ENCODE data around the gene RUFY1.
"Not testable (repeated sequence)": the region's sequence is repeated elsewhere in the genome, so short reads cannot be mapped to it uniquely, and the experiment has no call there.

RUFY1 gene

GRCh38 chr5:179623003-179623905 lies 72.9 kb downstream of the RUFY1 start, which contains the start of gene HNRNPH1:
Gene HNRNPH1 (minus strand): TSS chr5:179623671. CDS start chr5:179623133, 538 bp downstream.
- DNase-seq = peak; percentile 100

DNA sequence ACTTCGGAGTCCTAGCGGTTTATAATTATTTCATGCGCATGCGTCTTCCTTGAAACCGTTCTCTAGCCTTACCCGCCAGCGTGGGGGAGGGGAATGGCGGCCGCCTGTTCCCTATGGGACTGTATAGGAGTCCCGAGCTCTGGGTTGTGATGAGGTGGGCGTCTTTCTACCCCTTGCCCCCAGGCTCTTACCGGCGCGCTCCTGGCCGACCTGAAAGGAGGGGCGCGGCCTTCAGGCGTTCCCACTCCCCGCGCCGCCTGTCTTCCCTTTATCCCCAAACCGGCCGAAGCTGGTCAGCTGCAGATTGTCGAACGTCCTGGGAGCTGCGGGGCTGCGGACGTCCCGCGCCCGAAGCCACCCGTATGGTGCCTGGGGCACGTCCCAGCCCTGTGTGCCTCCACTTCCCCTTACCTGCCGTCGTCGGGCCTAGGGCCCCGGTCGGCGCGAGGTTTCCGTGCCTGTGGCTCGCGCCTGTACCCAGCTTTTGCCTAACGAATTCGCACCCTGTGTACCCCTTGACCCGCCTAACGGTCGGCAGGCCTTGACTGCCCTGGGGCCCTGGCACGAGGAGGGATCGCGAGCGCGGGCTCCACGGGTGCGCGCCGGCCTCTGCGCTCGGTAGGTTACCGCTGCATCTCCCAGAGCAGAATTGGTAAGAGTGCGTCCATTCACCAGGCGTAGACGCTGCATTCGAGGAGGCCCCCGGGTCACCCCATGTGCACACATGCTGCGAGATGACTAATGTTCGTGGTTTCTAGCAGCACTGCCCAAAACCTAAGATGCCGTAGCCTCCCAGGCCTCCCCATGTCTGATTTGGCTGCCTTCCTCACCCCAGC lies 73.8 kb downstream of the RUFY1 start:
- peak; percentile 81 for DNase-seq

DNA sequence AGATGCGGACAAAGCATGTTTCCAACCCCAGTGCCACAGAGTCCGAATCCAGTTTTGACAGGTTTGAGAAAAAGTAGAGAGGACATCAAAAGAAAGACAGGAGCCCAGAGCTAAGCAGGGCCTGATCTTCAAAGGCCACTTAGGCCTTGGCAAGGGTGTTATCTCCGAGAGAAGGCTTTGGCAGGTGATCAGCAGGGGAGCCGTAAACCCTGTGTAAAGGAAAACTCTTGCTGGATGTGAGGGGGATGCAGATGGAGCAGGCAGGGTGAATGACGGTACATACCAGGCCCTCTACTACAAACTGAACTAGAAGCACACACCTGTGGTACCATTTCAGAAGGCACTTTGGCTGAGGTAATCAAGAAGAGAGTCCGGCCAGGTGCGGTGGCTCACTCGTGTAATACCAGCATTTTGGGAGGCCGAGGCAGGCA lies 74.5 kb downstream of the RUFY1 start:
- peak; percentile 45 for DNase-seq

GRCh38 chr5:179633501-179634369 lies 83.4 kb downstream of the RUFY1 start:
- DNase-seq = not testable (repeated sequence)

- not testable (repeated sequence) for DNase-seq
These were observed 84.2 kb downstream of the RUFY1 start for GRCh38 chr5:179634370-179635172.

- DNase-seq = not testable (repeated sequence)
These were observed 88.9 kb downstream of the RUFY1 start for GRCh38 chr5:179639296-179639695.

- DNase-seq = not testable (repeated sequence)
These were observed 91.4 kb downstream of the RUFY1 start for GRCh38 chr5:179641745-179642144.

DNA sequence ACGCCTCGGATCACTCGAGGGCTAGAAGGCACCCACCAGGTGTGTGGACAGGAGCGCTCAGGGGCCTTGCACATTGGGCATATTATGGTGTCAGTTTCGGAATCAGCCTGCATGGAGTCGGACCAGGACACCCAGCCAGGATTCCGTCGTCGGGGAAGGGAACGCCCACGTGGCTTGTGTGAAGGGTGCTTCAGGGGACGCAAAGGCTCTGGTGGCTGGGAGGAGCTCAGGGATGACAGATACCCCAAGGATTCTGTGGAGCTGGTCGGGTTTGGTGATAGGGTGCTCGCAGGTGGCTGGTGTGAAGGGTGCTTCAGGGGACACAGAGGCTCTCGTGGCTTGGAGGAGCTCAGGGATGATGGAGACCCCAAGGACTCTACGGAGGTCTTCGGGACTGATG lies 92.3 kb downstream of the RUFY1 start:
- not testable (repeated sequence) for DNase-seq

DNA sequence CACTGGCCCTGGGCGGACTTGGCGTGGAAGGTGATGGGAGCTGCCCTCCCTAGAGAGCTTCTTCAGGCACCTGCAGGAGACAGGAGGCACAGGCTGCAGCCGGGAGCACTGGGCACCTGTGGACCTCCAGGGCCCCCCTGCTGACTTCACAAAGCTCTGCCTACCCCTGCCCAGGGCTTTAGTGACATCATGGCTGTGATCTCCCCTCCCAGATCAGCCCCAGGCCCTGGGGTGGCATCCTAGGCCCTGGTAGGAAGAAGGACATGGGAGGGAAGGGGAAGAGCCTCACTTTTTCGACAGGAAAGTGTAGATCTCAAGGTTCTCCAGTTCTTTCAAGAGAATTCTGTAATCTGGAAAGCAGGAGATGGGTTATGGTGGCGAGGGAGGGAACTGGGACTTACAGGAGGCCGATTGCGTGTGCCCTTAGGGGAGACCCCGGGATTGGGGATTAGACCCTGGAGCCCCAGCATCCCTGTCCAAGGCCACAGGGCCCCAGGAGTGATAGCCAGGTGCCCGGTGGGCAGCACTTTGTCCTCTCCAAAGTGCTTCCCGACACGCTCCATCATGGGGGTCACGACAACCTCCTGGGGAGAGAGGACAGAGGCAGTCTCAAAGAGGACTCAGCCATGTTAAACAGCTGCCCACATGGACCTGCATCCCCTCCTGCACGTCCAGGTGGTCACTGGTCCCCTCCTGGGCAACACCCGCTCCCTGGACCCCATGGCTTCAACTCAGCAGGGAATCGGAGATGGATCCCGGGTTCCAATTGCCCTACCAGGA lies 93.0 kb downstream of the RUFY1 start:
- not testable (repeated sequence) for DNase-seq

DNA sequence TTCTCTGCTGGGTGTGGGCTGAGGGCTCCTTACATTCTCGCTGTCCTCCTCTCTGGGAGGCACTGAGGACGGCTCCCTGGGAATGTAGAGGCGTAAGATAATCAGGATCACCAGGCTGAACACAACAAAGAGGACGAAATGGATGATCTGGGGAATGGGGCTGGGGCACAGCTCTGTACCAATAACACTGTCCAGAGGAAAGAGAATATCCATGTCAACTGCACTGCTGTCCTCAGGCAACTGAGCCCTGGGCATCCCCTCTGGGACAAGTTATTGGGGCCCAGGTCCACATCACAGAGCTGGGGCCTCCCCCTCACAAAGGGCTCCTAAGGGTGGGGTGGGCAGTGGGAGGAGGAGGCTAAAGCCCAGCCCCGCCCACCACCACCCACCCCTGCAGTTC lies 94.4 kb downstream of the RUFY1 start:
- not testable (repeated sequence) for DNase-seq

GRCh38 chr5:179648410-179648809 lies 98.1 kb downstream of the RUFY1 start:
- DNase-seq = no peak

DNA sequence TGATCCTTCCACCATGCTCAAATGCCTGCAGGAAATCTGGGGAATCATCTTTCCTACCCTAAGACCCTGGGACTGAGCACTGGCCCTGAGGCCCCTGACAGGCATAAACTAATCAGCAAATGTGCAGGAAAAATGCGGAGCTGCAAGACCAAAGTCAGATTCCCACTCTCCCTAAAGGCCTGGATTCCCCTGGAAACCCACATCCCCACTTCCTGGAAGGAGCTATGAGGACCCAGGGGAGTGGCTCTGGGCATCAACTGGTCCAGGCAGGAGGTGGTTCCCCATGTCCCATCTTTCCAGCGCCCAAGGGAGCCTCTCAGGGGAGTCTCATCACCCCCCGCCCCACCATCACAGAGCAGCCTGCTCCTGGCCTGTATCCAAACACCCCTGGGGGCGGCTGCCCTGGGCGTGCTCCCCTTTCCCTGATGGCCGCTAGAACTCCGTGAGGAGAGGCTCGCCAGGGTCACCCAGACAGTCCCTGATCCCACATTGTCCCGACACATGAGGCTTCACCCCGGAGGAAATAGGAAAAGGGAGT lies 98.9 kb downstream of the RUFY1 start:
- not testable (repeated sequence) for DNase-seq

- DNase-seq = not testable (repeated sequence)
These were observed 99.9 kb downstream of the RUFY1 start for GRCh38 chr5:179650245-179650644.

- not testable (repeated sequence) for DNase-seq
These were observed 102.8 kb downstream of the RUFY1 start for GRCh38 chr5:179653135-179653534.

GRCh38 chr5:179657302-179658178 lies 107.2 kb downstream of the RUFY1 start:
- not testable (repeated sequence) for DNase-seq

DNA sequence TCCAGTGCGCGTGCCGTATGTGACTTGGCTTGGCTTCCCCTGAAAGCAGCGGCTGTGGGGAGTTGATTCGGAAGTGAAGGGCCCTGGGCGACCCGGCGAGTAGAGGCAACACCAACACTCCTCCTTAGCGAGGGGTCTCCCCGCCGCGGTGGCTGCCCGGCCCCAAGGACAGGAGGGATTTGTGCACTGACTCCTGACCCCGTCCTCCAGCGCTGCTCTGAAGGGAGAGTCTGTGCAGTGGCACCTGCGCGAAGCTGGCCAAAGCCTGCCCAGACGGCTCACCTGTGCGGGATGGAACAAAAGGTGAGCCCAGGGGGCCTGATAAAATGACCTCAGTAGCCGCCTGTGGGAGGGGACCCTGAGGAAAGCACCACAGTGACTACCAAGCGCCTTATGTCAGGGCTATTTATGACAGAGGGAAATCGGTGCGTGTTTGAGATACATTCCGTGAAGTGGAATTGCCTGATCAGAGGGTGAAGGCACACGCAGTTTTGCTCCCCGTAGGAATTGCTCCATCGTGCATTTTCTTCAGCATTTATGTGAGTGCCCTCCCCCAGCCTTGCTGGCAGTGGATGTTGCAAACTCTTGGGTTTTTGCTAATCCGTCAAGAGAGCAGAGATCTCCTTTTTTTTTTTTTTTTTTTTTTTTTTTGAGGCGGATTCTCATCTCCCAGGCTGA lies 108.0 kb downstream of the RUFY1 start:
- DNase-seq = peak; percentile 57
